G401 (cell line): ENCODE data around the gene KRTAP7-1. TPM values are rescaled to one million over a fixed set of nuclear protein-coding genes. Genes with fewer than 3 reads are reported as not detected.

ENCODE experiments used
- DNase-seq: peaks from one replicate; pipeline ENCODE4 v3.0.0-alpha.2; 2015; ENCODE audit warnings: low spot score
- in situ Hi-C: cut with HindIII; loops from 2 replicates; pipeline ENCODE4 v1.10.0; 2016; ENCODE audit warnings: low sequenced_read_pairs, mixed read lengths
- total RNA-seq: library from RNA; depleted of rRNA; stranded (reverse); fragments of >200 nt; shearing (Covaris generic); gene quantifications from 2 replicates; pipeline ENCODE4 v1.2.3, GENCODE V29; 2014; rRNA removed

The KRTAP7-1 gene
- not detected in 2 replicates for total RNA-seq

GRCh38 chr21:30829659-30830058, at the start of gene KRTAP7-1:
KRTAP7-1 (minus strand) TSS chr21:30829759; CDS start chr21:30829698, 61 bp downstream.
- in situ Hi-C loops, result no loop called here

GRCh38 chr21:30874526-30874925, 45.0 kb upstream of the KRTAP7-1 start:
- DNase-seq, result no peak
- in situ Hi-C loops, result no loop called here

More at GRCh38 chr21:30829659-30830058, at the start of gene KRTAP7-1:
- DNase-seq, result no peak

- in situ Hi-C loops, result no loop called here
- DNase-seq, result no peak
These were observed 18.3 kb upstream of the KRTAP7-1 start for GRCh38 chr21:30847627-30848500.

- in situ Hi-C loops, result no loop called here
These were observed 13.4 kb upstream of the KRTAP7-1 start for GRCh38 chr21:30842990-30843389.

GRCh38 chr21:30839304-30839703, 9.7 kb upstream of the KRTAP7-1 start:
- in situ Hi-C loops, result no loop called here
- DNase-seq, result no peak

More at GRCh38 chr21:30842990-30843389, 13.4 kb upstream of the KRTAP7-1 start:
- no peak for DNase-seq

- in situ Hi-C loops, result no loop called here
- no peak for DNase-seq
These were observed 9.0 kb upstream of the KRTAP7-1 start for GRCh38 chr21:30838536-30838935.

GRCh38 chr21:30831194-30831765, 1.7 kb upstream of the KRTAP7-1 start:
- DNase-seq, result no peak
- in situ Hi-C loops, result no loop called here

GRCh38 chr21:30818837-30819610, 10.5 kb downstream of the KRTAP7-1 start:
- no peak for DNase-seq
- in situ Hi-C loops, result no loop called here

- in situ Hi-C loops, result no loop called here
- no peak for DNase-seq
These were observed 16.4 kb downstream of the KRTAP7-1 start, which contains the start of gene KRTAP8-1 for GRCh38 chr21:30813174-30813573. KRTAP8-1 (minus strand) TSS chr21:30813274; CDS start chr21:30813220, 54 bp downstream.

- in situ Hi-C loops, result no loop called here
- no peak for DNase-seq
These were observed 29.0 kb downstream of the KRTAP7-1 start for GRCh38 chr21:30800605-30801004.

GRCh38 chr21:30793581-30794314, 35.8 kb downstream of the KRTAP7-1 start:
- in situ Hi-C loops, result no loop called here
- DNase-seq, result no peak

- in situ Hi-C loops, result no loop called here
- DNase-seq, result no peak
These were observed 50.3 kb downstream of the KRTAP7-1 start for GRCh38 chr21:30779249-30779648.

Other genes starting within 250 kb of the KRTAP7-1 start
- gene KRTAP22-2, start 239.4 kb downstream of the KRTAP7-1 start, total RNA-seq, result not detected in 2 replicates
- not detected in 2 replicates for gene KRTAP6-3, start 237.3 kb downstream of the KRTAP7-1 start, total RNA-seq
- gene KRTAP6-2, start 230.9 kb downstream of the KRTAP7-1 start, total RNA-seq, result not detected in 2 replicates
- not detected in 2 replicates for gene KRTAP22-1, start 228.7 kb downstream of the KRTAP7-1 start, total RNA-seq
- gene KRTAP6-1, start 215.8 kb downstream of the KRTAP7-1 start, total RNA-seq, result not detected in 2 replicates
- gene KRTAP20-1, start 213.3 kb downstream of the KRTAP7-1 start, total RNA-seq, result not detected in 2 replicates
- gene KRTAP20-4, start 209.1 kb downstream of the KRTAP7-1 start, total RNA-seq, result not detected in 2 replicates
- not detected in 2 replicates for gene KRTAP20-2, start 194.6 kb downstream of the KRTAP7-1 start, total RNA-seq
- not detected in 2 replicates for gene KRTAP20-3, start 186.9 kb downstream of the KRTAP7-1 start, total RNA-seq
- not detected in 2 replicates for gene KRTAP21-3, start 111.0 kb downstream of the KRTAP7-1 start, total RNA-seq
- not detected in 2 replicates for gene KRTAP21-2, start 82.5 kb downstream of the KRTAP7-1 start, total RNA-seq
- gene KRTAP21-1, start 74.3 kb downstream of the KRTAP7-1 start, total RNA-seq, result not detected in 2 replicates
- gene KRTAP8-1, start 16.5 kb downstream of the KRTAP7-1 start, total RNA-seq, result not detected in 2 replicates
- gene KRTAP11-1, start 51.8 kb upstream of the KRTAP7-1 start, total RNA-seq, result not detected in 2 replicates
- gene KRTAP19-8, start 208.7 kb upstream of the KRTAP7-1 start, total RNA-seq, result not detected in 2 replicates